Activated CD8-positive, alpha-beta memory T cell treated with anti-CD3 and anti-CD28 coated beads for 36 hours (primary cell): Measurements from ENCODE around the gene NMRK2. TPM values are rescaled to one million over a fixed set of nuclear protein-coding genes. Genes with fewer than 3 reads are reported as not detected.

Experiments used
- CTCF ChIA-PET: fragments of 350-600 bp; sonication (Branson Sonifier 250); formaldehyde crosslinking; loops from one replicate; lab custom pipeline; 2021; ENCODE audit warnings: antibody characterized with exemption; lab: Charles Lee
- POLR2A ChIA-PET: fragments of 350-600 bp; sonication (Branson Sonifier 250); formaldehyde crosslinking; loops from one replicate; lab custom pipeline; 2021; ENCODE audit warnings: antibody characterized with exemption; lab: Charles Lee
- total RNA-seq, 2 experiments: library from RNA; stranded (reverse); gene quantifications; one replicate each; pipeline ENCODE4 v1.2.3, GENCODE V29; 2021

The NMRK2 gene
- total RNA-seq, 2 experiments from 2014 or later: not detected

DNA sequence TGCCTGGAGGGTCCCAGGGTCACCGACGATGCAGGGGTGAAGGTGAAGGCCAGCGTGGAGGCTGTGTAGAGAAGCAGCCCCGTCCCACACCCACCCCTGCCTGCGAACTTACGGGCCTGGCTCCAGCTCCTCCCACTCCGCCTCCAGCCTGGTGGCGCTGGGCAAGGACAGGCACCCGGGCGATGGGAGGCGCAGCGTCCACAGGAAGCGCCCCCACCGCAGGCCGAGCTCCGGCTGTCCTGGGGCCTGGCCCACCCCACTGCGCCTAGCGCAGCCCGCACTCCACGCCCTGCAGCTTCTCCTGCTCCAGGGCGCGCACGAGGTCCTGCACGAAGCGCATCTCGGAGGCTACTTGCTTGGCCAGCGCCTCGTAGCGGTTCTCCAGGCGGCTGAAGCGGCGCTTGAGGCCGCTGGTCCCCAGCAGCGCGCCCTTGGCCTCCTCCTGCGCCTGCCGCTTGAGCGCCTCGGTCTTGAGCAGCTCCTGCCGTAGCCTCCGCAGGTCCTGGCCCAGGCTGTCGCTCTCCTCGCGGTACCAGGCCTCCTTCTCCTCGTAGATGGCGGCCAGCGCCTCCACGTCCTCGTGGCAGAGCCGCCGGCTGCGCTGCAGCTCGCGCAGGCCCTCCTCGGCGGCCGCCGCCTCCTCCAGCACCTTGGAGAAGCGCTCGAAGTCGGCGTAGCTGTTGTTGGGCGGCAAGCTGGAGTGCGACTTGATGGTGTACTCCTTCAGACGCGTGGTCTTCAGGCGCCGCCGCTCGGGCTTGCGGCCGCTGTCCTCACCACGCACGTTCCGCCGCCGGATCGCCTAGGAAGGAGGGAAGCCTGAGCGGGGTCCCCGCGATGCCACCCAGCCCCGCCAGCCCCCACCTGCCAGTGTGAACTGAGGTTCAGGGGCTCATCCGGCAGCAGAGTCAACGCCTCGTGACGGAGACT lies 26.2 kb downstream of the NMRK2 start:
- POLR2A ChIA-PET: no interaction called here
- CTCF ChIA-PET: no interaction called here

DNA sequence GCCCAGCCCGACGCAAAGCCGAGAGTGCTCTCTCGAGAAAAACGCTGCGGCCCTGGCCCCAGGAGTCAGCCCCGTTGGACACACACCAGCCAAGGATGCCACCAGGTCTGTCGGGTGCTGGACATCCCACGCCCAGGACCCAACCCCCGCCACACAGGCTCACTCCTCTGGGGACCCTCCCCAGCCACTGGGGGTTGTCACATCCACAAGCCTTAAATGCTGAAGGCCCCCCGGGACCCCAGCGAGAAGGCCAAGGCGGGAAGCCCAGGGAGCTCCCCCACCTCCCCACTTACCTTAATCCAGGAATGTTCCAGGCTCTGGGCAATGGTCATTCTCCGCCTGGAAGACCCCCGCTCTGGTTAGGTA lies 26.9 kb downstream of the NMRK2 start:
- CTCF ChIA-PET: no interaction called here

GRCh38 chr19:3961007-3961406 lies 28.1 kb downstream of the NMRK2 start:
- ChIA-PET CTCF (interaction anchor here (0.6 kb wide), 1 partner anchor 343 kb away, joined by 3 read pairs; no protein-coding TSS in a partner anchor), POLR2A (no interaction called here)

More for the DNA sequence above, 26.9 kb downstream of the NMRK2 start:
- POLR2A ChIA-PET: no interaction called here

DNA sequence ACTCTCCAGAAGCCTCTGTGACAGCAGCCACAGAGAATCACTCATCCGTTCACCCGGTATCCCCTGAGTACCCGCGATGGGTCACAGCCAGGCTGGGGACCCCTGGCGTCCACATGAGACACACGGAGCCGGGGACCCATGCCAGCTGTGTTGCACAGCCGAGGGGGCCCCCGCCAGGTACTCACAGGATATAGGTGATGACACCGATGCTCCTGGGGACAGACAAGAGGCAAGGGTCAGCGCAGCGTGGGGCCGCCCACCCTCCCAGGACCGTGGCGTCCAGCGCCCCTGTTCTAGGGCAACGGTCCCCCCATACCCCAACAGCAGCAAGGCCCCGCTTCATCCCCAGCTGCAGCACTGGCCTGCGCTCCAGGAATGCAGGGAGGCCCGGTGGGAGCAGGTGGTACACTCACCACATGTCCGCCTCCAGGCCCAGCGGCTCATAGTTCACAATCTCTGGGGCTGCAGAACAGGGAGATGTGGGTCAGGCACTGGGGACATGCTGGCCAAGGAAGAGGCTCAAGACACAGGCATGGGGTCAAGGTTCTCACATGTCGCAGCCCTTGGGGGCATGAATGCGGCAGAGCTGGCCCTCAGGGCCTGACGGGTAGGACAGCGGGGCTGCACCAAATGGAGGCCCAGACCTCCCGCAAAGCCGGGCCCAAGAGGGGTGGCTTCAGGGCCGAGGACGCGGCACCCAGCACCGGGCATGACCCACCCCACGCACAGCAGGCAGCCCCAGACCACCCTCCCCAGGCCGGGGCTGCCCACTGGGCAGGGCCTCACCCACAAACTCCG lies 30.8 kb downstream of the NMRK2 start:
- POLR2A ChIA-PET: no interaction called here
- CTCF ChIA-PET: no interaction called here

DNA sequence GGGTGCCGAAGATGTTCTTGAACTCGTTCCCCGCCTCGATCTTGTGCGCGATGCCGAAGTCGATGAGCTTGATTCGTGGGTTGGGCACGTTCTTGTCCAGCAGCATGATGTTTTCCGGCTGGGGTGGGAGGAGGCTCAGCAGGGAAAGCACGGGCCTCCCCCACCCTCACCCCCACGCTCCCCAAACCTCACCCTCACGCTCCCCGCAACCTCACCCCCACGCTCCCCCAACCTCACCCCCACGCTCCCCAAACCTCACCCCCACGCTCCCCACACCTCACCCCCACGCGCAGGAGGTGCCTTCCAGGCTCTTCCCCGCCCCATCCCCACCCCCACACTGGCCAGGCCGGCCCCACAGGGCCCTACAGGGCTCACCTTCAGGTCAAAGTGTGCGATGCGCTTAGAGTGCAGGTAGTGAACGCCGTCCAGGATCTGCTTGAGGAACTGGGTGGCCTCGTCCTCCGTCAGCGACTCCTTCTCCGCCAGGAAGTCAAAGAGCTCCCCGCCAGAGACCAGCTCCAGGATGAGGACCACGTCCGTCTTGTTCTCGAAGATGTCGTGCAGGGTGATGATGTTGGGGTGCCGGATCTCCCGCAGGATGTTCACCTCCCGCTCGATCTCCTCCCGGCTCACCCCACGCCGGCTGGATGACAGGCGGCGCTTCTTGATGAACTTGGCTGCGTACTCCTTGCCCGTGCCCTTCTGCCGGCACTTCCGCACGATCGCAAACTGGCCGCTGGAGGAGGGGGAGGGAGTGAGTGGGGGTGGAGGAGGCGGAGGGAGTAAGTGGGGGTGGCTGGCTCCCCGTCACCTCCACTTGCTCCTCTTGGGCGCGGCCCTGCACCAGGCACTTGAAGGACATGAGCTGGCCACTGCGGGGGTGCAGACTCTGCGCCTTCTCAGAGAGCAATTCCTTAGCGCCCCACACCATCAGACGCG lies 31.7 kb downstream of the NMRK2 start:
- POLR2A ChIA-PET: no interaction called here
- CTCF ChIA-PET: no interaction called here

GRCh38 chr19:3966051-3967017 lies 33.5 kb downstream of the NMRK2 start:
- CTCF ChIA-PET: no interaction called here

DNA sequence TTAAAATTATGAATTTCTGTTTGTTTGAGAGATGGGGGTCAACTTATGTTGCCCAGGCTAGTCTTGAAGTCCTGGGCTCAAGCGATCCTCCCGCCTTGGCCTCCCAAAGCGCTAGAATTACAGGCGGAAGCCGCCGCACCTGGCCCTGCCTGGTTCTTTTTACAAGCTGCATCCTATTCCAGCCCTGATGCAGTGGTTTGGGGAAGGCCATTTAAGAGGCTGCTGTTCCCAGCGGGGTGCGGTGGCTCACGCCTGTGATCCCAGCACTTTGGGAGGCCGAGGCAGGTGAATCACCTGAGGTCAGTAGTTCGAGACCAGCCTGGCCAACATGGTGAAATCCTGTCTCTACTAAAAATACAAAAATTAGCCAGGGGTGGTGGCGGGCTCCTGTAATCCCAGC lies 35.1 kb downstream of the NMRK2 start:
- CTCF ChIA-PET: interaction anchor here (1.4 kb wide), 1 partner anchor 18 kb away, joined by 5 read pairs; the partner anchor contains the start of gene EEF2
- POLR2A ChIA-PET: interaction anchor here (1.8 kb wide), 1 partner anchor 17 kb away, joined by 7 read pairs; the partner anchor contains the start of gene EEF2

More at GRCh38 chr19:3966051-3967017, 33.5 kb downstream of the NMRK2 start:
- POLR2A ChIA-PET: interaction anchor here (0.6 kb wide), 2 partner anchors 91 to 143 kb away, joined by 3 to 5 read pairs; no protein-coding TSS in a partner anchor

DNA sequence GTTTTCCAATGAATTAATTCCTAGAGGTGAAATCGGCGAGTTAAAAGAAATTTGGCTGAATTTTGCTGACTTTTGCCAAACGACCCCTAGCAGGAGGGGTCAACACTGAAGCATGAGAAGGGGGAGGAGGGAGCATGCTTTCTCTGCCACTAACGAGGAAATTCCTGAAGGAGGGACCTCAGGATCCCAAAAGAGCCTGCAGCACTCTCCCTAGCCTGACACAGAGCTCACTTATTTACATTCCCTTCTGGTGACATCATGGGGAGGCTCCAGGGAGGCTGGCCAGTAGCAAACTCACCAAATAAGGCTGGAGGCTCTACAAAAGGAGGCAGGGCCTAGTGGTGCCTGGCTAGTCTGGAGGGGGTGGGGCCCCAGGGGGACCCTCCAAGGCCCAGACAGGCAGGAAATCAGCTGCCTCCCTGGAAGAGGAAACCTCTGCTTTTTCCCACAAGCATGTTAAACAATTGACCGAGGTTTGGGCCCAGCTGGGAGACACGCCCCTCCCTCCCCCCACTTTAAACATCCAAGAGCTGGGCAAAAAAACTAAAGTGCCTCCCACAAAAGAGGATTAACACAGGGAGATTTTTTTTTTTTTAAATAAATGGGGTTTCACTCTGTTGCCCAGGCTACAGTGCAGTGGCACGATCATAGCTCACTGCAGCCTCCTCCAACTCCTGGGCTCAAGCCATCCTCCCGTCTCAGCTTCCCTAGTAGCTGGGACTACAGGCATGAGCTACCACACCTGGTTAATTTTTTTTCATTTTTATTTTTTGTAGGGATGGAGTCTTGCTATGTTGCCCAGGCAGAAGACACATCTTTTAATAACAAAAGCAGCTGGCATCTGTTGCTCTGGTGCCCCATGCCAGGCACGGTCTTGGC lies 35.9 kb downstream of the NMRK2 start:
- ChIA-PET CTCF (interaction anchor here (0.5 to 1.4 kb wide), 3 partner anchors 17 to 943 kb away, joined by 4 to 5 read pairs (median 4); partner anchors contain the start of gene EEF2), POLR2A (interaction anchor here (0.6 to 1.8 kb wide), 2 partner anchors 16 to 214 kb away, joined by 3 to 7 read pairs; partner anchors contain the start of gene EEF2)

- POLR2A ChIA-PET: interaction anchor here (1.8 kb wide), 1 partner anchor 15 kb away, joined by 7 read pairs; the partner anchor contains the start of gene EEF2
Measured at GRCh38 chr19:3969435-3970312, 36.8 kb downstream of the NMRK2 start.

GRCh38 chr19:3970313-3970807 lies 37.5 kb downstream of the NMRK2 start:
- ChIA-PET CTCF (interaction anchor here (0.6 to 1.7 kb wide), 6 partner anchors 10 to 343 kb away, joined by 3 to 6 read pairs (median 4); partner anchors contain the start of genes CACTIN, EEF2 and MRPL54), POLR2A (interaction anchor here (0.6 to 3.2 kb wide), 3 partner anchors 12 to 944 kb away, joined by 3 to 64 read pairs (median 13); partner anchors contain the start of gene EEF2)

More at GRCh38 chr19:3969435-3970312, 36.8 kb downstream of the NMRK2 start:
- CTCF ChIA-PET: interaction anchor here (0.5 to 0.9 kb wide), 2 partner anchors 18 to 944 kb away, joined by 4 read pairs; no protein-coding TSS in a partner anchor

- ChIA-PET CTCF (interaction anchor here (0.6 to 1.7 kb wide), 6 partner anchors 10 to 344 kb away, joined by 3 to 6 read pairs (median 4); partner anchors contain the start of genes CACTIN, EEF2 and MRPL54), POLR2A (interaction anchor here (0.6 to 3.2 kb wide), 6 partner anchors 12 to 944 kb away, joined by 3 to 64 read pairs (median 6); partner anchors contain the start of genes EEF2 and PIAS4)
Measured at GRCh38 chr19:3970808-3971598, 38.1 kb downstream of the NMRK2 start, which contains the start of gene DAPK3. Gene DAPK3 (minus strand): TSS chr19:3971099. CDS start chr19:3969735, 1,364 bp downstream.

DNA sequence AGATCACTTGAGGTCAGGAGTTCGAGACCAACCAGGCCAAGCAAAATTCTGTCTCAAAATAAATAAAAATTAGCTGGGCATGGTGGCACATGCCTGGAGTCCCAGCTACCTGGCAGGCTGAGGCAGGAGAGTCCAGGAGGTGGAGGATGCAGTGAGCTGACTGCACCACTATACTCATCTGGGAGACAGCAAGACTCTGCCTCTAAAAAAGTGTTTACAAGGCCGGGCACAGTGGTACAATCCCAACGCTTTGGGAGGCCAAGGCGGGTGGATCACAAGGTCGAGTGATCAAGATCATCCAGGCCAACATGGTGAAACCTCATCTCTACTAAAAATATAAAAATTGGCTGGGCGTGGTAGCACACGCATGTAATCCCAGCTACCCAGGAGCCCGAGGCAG lies 42.3 kb downstream of the NMRK2 start:
- ChIA-PET CTCF (interaction anchor here (0.7 to 1.7 kb wide), 5 partner anchors 9 to 441 kb away, joined by 3 to 6 read pairs (median 4); partner anchors contain the start of gene EEF2), POLR2A (interaction anchor here (0.9 to 1.9 kb wide), 2 partner anchors 9 to 12 kb away, joined by 3 to 6 read pairs; no protein-coding TSS in a partner anchor)

- POLR2A ChIA-PET: interaction anchor here (0.9 to 1.9 kb wide), 2 partner anchors 9 to 12 kb away, joined by 3 to 6 read pairs; no protein-coding TSS in a partner anchor
- CTCF ChIA-PET: interaction anchor here (0.7 to 1.7 kb wide), 5 partner anchors 8 to 441 kb away, joined by 3 to 6 read pairs (median 4); partner anchors contain the start of gene EEF2
Measured at GRCh38 chr19:3975637-3976087, 42.8 kb downstream of the NMRK2 start.
